ENCODE results near the gene BACH1. TPM values are rescaled to one million over a fixed set of nuclear protein-coding genes. Genes with fewer than 3 reads are reported as not detected.

BACH1 gene
- total and polyA plus RNA-seq, 8 donors: 33.3 to 117 (median 39.5) TPM

- H3K36me3 ChIP-seq: no peaks in the 10 kb centered on the region
- H3K27me3 ChIP-seq: no peaks in the 10 kb centered on the region
- DNase-seq (no peak), ATAC-seq (no peak)
- peak overlapping the region in 1 of 2 donors; percentile 62 for H3K27ac ChIP-seq
- peaks cover 37 to 91% of the 10 kb centered on the region in 2 donors for H3K4me1 ChIP-seq
- no peaks in the 10 kb centered on the region for H3K9me3 ChIP-seq
- TF ChIP-seq, protein P1, sequence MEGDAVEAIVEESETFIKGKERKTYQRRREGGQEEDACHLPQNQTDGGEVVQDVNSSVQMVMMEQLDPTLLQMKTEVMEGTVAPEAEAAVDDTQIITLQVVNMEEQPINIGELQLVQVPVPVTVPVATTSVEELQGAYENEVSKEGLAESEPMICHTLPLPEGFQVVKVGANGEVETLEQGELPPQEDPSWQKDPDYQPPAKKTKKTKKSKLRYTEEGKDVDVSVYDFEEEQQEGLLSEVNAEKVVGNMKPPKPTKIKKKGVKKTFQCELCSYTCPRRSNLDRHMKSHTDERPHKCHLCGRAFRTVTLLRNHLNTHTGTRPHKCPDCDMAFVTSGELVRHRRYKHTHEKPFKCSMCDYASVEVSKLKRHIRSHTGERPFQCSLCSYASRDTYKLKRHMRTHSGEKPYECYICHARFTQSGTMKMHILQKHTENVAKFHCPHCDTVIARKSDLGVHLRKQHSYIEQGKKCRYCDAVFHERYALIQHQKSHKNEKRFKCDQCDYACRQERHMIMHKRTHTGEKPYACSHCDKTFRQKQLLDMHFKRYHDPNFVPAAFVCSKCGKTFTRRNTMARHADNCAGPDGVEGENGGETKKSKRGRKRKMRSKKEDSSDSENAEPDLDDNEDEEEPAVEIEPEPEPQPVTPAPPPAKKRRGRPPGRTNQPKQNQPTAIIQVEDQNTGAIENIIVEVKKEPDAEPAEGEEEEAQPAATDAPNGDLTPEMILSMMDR (IDR thresholded peaks at IDR 0.05): no peak
- no peak overlapping the region for H3K4me3 ChIP-seq
- intact Hi-C loops (cut with DNase I): no loop called here
These were observed 8.2 kb downstream of the BACH1 start for GRCh38 chr21:29306920-29307319.

- DNase-seq (no peak), ATAC-seq (no peak)
- no peaks in the 10 kb centered on the region for H3K36me3 ChIP-seq
- no peaks in the 10 kb centered on the region for H3K27me3 ChIP-seq
- TF ChIP-seq, protein P1 (IDR thresholded peaks at IDR 0.05): no peak
- no peaks in the 10 kb centered on the region for H3K9me3 ChIP-seq
- intact Hi-C loops (cut with DNase I): no loop called here
- H3K4me1 ChIP-seq: peaks cover 27 to 89% of the 10 kb centered on the region in 2 donors
- no peak overlapping the region for H3K4me3 ChIP-seq
- H3K27ac ChIP-seq: no peak overlapping the region
These were observed 9.2 kb downstream of the BACH1 start for GRCh38 chr21:29307718-29308455.

DNA sequence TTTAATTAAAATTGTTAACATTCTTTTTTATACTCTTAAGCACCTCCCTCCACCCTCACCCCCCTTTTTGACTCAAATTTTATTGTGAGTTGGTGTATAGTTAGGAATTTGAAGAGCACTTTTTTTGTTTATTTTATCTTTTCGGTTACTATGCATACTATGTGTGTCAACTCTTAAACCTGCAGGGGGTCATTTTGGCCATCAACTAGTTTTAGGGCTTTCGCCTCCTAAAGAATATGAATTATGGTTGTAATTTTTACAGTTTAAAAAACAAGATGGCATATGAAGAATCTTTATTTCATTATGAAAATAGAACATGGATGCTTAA, 9.7 kb downstream of the BACH1 start:
- TF ChIP-seq, protein P1 (IDR thresholded peaks at IDR 0.05): no peak
- no peak overlapping the region for H3K4me3 ChIP-seq
- peaks cover 22 to 89% of the 10 kb centered on the region in 2 donors for H3K4me1 ChIP-seq
- intact Hi-C loops (cut with DNase I): no loop called here
- H3K27ac ChIP-seq: no peak overlapping the region
- ATAC-seq (no peak), DNase-seq (no peak)
- no peaks in the 10 kb centered on the region for H3K9me3 ChIP-seq
- no peaks in the 10 kb centered on the region for H3K36me3 ChIP-seq
- H3K27me3 ChIP-seq: no peaks in the 10 kb centered on the region

DNA sequence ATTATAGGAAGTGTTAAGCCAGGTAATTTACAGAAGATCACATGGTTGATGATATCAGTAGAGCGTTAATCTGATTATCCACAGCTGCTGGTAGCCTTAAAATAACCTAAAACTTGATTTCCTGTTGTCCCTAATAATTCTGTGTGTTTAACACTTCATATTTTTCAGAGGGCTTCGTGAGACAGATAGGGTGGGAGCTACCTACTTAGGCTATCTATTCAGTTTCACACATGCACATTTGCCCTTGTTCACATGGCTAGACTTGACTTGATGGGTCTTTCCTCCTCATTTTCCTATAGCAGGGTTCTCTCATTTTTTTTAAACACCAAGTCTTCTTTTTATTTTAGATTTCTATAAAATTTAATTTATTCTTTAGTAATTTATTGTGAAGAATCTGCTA, 11.0 kb downstream of the BACH1 start:
- Histone ChIP-seq H3K4me3 (no peak overlapping the region), H3K36me3 (no peaks in the 10 kb centered on the region), H3K9me3 (no peaks in the 10 kb centered on the region), H3K4me1 (peaks cover 15 to 89% of the 10 kb centered on the region in 2 donors), H3K27ac (no peak overlapping the region), H3K27me3 (no peaks in the 10 kb centered on the region)
- ATAC-seq (no peak), DNase-seq (no peak)
- intact Hi-C loops (cut with DNase I): no loop called here
- TF ChIP-seq, protein P1 (IDR thresholded peaks at IDR 0.05): no peak

DNA sequence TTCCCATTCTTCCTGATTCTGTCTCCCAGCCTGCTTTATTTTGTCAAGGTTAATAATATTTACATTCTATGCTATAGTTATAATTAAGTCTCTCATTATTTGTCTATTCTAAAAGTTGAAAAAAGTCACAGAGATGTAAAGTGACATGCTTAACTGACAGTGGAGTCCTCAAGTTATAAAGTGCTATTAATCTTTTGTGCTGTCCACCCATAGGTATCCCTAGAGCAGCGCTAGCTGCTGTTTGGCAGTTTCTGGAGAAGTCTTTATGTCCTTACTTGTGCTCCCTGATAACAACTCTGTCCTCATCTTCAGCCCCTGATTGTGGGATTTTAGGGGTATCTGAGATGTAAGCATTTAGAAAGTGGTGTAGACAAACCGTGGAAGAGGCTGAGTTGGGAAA, 13.1 kb downstream of the BACH1 start:
- TF ChIP-seq, protein P1 (IDR thresholded peaks at IDR 0.05): no peak
- ATAC-seq: no peak
- Histone ChIP-seq H3K36me3 (no peaks in the 10 kb centered on the region), H3K9me3 (no peaks in the 10 kb centered on the region), H3K4me1 (peaks cover 7 to 92% of the 10 kb centered on the region in 2 donors), H3K4me3 (no peak overlapping the region), H3K27ac (no peak overlapping the region), H3K27me3 (no peaks in the 10 kb centered on the region)
- intact Hi-C loops (cut with DNase I): no loop called here
- no peak for DNase-seq

Measured in left lung (tissue), 10 donors.